HUES64 (cell line): ENCODE measurements around the gene ENGASE.

Experiments
- H3K27ac ChIP-seq: 2 replicates; pipeline ENCODE4 v1.7.0; 2013; ENCODE audit warnings: low read depth, low read length, inconsistent platforms
- H3K27me3 ChIP-seq: 2 replicates; pipeline ENCODE4 v1.6.1; 2013; ENCODE audit warnings: mild to moderate bottlenecking, low read length; ENCODE audit not compliant: insufficient read depth
- H3K36me3 ChIP-seq: 2 replicates; pipeline ENCODE4 v1.6.1; 2013; ENCODE audit warnings: mild to moderate bottlenecking, low read length; ENCODE audit not compliant: insufficient read depth
- H3K4me1 ChIP-seq: 2 replicates; pipeline ENCODE4 v1.6.1; 2013; ENCODE audit warnings: mild to moderate bottlenecking, low read length, moderate library complexity; ENCODE audit not compliant: insufficient read depth
- H3K4me3 ChIP-seq: 2 replicates; pipeline ENCODE4 v1.5.1; 2013; ENCODE audit warnings: mild to moderate bottlenecking, low read length, moderate library complexity
- H3K9ac ChIP-seq: 2 replicates; pipeline ENCODE4 v1.6.1; 2013; ENCODE audit warnings: mild to moderate bottlenecking, low read depth, low read length
- H3K9me3 ChIP-seq: 2 replicates; pipeline ENCODE4 v1.6.1; 2013; ENCODE audit warnings: low read depth, low read length; ENCODE audit not compliant: insufficient read depth
- WGBS: fragments of 150-250, 120-280 bp; methylation state at CpG from one replicate; pipeline ENCODE4 v1.1.7; 2013; ENCODE audit warnings: missing lambda C conversion rate; 5-methylcytosine and 5-hydroxymethylcytosine counted together

ENGASE gene

DNA sequence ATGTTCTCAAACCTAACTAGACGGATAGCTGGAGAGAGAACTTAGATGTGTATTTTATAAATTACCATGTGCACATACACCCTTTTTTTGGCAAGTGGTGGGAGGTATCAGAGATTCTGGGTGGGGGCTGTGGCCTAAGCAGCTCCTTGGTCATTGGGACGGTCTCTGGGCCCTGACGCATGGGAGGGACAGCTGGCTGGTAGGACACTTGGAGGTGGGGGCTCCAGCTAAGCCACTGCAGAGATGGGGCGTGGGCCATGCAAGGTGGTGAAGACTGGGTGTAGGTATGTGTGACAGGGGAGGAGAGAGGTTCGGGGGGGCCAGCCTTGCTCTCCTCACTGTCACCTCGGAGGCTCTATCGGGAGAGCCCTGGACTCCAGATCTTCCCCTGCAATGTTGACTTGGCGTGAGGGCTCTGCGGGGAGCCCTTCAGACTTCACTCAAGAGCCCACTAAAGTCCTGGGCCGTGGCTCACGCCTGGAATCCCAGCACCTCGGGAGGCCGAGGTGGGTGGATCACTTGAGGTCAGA is 33.5 kb upstream of the ENGASE start:
- Histone ChIP-seq H3K4me1 (no peaks in the 10 kb centered on the region), H3K27me3 (no peaks in the 10 kb centered on the region), H3K9me3 (no peaks in the 10 kb centered on the region), H3K4me3 (no peak overlapping the region), H3K9ac (no peak overlapping the region), H3K27ac (no peak overlapping the region), H3K36me3 (no peaks in the 10 kb centered on the region)
- 89% methylated on average over 13 of the region's 13 CpGs for WGBS

DNA sequence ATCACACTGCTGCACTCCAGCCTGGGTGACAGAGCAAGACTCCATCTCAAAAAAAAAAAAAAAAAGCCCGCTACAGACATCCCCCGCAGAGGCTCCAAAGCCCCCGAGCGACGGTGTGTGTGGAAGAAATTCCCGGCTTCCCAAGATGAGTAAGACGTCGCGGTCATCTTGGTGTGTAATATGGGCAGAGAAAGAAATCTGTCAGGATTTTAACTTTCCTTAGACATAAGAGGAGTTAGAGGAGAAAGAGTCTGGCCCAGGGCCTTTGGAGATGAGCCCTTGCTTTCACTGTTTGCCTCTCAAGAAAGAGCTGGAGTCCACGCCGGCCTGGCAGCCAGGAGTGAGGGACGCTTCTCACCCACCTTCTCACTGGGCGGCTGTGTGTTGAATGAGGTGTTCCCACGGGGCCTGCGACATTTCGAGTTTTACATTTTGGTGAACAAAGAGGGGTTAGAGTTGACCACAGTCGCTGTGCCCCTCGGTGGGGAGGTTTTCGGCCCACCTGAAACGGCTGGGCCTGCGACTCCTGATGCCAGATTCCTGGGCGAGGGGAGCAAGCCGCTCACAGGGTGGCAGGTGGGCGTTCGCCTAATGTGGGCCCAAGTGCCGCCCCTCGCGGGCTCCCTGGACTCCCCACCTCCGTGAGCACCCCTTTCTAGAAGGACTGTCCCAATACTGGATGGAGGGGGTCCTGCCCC is 32.8 kb upstream of the ENGASE start:
- H3K4me1 ChIP-seq = no peaks in the 10 kb centered on the region
- 86% methylated on average over 28 of the region's 29 CpGs for WGBS
- H3K27me3 ChIP-seq = no peaks in the 10 kb centered on the region
- no peak overlapping the region for H3K27ac ChIP-seq
- no peak overlapping the region for H3K4me3 ChIP-seq
- no peaks in the 10 kb centered on the region for H3K9me3 ChIP-seq
- no peak overlapping the region for H3K9ac ChIP-seq
- H3K36me3 ChIP-seq = no peaks in the 10 kb centered on the region

DNA sequence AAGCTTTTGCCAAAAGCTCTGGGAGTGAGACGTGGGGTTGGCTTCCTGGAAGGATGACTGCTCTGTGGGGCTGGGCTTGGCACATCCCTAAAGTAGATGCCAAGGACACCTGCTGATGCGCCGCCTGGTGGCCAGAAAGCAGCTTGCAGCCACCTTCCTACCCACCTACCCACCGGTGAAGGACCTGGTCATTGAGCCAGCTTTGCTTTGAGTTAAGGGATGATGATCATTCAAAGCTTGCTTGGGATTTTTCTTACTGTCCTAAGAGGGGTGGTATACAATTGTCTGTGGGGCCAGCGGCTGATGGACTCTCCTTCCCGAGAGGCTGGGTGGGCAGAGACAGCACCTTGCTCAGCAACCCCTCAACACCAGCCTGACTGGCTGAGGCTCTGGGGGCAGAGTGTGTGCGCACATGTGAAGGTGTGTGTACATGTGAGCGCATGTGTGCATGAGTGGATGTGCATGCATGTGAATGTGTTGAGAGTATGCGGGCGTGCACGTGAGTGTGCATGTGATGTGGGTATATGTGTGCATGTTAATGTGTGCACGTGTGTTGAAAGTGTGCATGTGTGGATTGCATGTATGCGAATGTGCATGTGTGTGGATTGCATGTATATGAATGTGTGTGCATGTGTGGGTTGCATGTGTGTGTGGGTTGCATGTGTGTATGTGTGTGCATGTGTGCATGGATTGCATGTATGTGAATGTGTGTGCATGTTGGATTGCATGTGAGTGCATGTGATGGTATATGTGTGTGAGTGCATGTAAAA is 32.0 kb upstream of the ENGASE start:
- H3K9ac ChIP-seq = no peak overlapping the region
- WGBS = 75% methylated on average over 13 of the region's 13 CpGs
- H3K4me3 ChIP-seq = no peak overlapping the region
- H3K4me1 ChIP-seq = no peaks in the 10 kb centered on the region
- H3K27me3 ChIP-seq = no peaks in the 10 kb centered on the region
- H3K9me3 ChIP-seq = no peaks in the 10 kb centered on the region
- no peak overlapping the region for H3K27ac ChIP-seq
- no peaks in the 10 kb centered on the region for H3K36me3 ChIP-seq

DNA sequence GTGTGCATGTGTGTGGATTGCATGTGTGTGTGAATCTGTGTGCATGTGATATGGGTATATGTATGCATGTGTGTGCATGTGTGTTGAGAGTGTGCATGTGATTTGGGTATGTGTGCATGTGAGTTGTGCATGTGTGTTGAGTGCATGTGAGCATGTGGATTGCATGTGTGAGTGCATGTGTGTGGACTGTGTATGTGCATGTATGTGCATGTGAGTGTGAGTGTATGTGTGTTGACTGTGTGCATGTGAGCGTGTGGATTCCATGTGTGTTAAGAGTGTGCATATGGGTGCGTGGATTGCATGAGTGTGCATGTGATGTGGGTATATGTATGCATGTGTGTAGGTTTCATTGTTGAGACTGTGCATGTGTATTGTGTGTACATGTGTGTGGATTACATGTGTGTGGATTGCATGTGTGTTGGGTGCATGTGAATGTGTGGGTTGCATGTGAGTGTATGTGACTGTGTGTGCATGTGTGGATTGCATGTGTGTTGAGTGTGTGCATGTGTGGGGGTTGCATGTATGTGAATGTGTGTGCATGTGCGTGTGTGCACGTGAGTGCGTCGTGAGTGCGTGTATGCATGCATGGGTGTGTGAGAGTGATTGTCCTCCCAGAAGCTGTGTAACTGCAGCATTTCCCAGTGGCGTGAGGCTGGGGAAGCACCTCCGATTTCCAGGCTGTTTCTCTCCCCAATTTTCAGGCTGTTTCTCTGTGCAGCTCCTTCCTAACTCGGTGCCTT is 31.3 kb upstream of the ENGASE start:
- Histone ChIP-seq H3K27me3 (no peaks in the 10 kb centered on the region), H3K9me3 (no peaks in the 10 kb centered on the region), H3K4me3 (no peak overlapping the region), H3K4me1 (no peaks in the 10 kb centered on the region), H3K9ac (no peak overlapping the region), H3K36me3 (no peaks in the 10 kb centered on the region), H3K27ac (no peak overlapping the region)
- WGBS = 88% methylated on average over 10 of the region's 10 CpGs

DNA sequence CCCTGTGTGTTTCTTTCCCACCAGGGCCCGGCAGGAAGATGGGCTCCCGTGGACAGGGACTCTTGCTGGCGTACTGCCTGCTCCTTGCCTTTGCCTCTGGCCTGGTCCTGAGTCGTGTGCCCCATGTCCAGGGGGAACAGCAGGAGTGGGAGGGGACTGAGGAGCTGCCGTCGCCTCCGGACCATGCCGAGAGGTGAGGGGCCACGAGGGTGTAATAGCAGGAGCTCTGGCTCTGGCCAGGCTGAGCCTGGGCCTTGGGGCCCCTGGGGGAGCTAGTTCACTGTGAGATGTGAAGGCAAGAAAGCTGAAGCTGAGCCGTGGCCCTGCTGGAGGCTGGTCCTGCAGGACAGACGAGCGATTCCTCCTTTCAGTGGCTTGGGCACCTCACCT is 30.7 kb upstream of the ENGASE start:
- Histone ChIP-seq H3K4me1 (no peaks in the 10 kb centered on the region), H3K4me3 (no peak overlapping the region), H3K27ac (no peak overlapping the region), H3K9ac (no peak overlapping the region), H3K27me3 (no peaks in the 10 kb centered on the region), H3K9me3 (no peaks in the 10 kb centered on the region), H3K36me3 (no peaks in the 10 kb centered on the region)
- WGBS = 74% methylated on average over 12 of the region's 12 CpGs

DNA sequence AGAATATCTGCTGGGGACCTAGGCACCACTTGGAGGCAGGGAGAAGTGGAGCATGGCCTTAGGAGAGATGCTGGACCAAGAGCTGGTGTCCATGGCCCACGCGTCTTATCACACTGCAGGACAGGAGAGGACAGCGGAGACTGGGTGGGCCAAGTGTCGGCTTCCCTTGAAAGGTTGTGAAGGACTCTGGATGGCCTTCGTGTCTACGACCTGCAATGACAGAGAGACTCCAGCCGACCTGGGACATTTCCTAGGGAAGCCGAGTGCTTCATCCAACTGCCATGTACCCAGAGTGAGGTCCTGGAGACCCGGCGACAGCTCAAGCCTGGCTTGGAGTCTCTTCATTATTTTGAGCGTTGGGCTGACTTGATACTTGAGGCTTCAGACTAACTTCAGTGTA is 30.2 kb upstream of the ENGASE start:
- no peaks in the 10 kb centered on the region for H3K36me3 ChIP-seq
- H3K9me3 ChIP-seq = no peaks in the 10 kb centered on the region
- H3K27me3 ChIP-seq = no peaks in the 10 kb centered on the region
- WGBS = 91% methylated on average over 11 of the region's 11 CpGs
- H3K4me3 ChIP-seq = no peak overlapping the region
- no peaks in the 10 kb centered on the region for H3K4me1 ChIP-seq
- no peak overlapping the region for H3K9ac ChIP-seq
- no peak overlapping the region for H3K27ac ChIP-seq

DNA sequence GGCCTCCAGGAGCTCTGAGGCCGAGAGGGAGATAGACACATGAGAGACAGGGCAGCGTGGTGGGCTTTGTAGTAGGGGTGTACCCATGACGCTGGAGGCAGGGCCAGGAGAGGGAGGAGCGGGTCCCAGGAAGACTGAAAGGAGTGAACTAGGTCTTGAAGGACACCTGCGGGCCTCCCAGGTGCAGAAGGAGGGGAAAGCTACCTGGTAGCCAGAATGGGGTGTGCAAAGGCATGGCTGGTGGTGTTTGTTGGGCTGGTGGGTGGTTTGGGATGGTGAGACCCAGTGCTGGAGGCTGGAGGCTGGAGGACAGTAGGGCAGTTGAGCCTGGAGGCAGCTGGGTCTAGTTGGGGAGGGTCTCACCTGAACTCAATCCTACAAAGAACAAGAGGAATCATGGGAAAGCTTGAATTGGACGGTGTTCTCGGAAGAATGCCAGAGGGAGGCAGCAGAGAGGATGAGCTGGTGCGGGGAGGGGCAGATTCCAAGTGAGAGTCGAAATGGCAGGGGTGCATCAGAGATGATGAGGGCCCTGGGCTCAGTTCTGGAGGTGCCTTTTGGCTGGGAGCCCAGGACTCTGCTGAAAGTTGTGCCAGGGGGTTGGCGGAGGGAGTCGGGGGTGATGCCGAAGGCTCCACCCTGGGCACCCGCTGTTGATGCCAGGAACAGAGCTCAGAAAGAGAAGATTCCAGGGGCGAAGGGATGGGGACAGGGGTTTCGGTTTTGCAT is 29.5 kb upstream of the ENGASE start:
- Histone ChIP-seq H3K27ac (no peak overlapping the region), H3K4me1 (no peaks in the 10 kb centered on the region), H3K9ac (no peak overlapping the region), H3K27me3 (no peaks in the 10 kb centered on the region), H3K4me3 (no peak overlapping the region), H3K9me3 (no peaks in the 10 kb centered on the region), H3K36me3 (no peaks in the 10 kb centered on the region)
- 82% methylated on average over 15 of the region's 15 CpGs for WGBS

DNA sequence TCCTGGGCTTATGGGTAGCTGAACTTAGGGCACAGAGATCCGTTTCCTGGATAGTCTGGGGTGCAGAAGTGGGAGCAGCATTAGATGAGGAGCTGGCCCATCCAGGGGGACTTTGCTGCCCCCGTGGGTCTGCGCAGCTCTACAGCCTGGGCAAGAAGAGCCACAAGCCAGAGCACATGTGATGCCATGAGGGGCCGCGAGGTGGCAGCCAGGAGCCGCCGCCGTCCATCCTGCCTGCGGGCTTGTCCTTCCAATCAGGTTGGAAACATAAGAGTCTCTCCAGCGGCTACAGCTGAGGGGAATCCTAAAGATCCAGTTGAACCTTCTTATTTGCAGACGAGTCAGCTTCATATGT is 28.8 kb upstream of the ENGASE start:
- no peaks in the 10 kb centered on the region; the same call in 1 of the 2 replicates for H3K27me3 ChIP-seq
- no peaks in the 10 kb centered on the region for H3K4me1 ChIP-seq
- H3K9ac ChIP-seq = no peak overlapping the region
- WGBS = 9% methylated on average over 11 of the region's 11 CpGs
- no peak overlapping the region for H3K4me3 ChIP-seq
- no peaks in the 10 kb centered on the region for H3K9me3 ChIP-seq
- no peaks in the 10 kb centered on the region for H3K36me3 ChIP-seq
- H3K27ac ChIP-seq = no peak overlapping the region

DNA sequence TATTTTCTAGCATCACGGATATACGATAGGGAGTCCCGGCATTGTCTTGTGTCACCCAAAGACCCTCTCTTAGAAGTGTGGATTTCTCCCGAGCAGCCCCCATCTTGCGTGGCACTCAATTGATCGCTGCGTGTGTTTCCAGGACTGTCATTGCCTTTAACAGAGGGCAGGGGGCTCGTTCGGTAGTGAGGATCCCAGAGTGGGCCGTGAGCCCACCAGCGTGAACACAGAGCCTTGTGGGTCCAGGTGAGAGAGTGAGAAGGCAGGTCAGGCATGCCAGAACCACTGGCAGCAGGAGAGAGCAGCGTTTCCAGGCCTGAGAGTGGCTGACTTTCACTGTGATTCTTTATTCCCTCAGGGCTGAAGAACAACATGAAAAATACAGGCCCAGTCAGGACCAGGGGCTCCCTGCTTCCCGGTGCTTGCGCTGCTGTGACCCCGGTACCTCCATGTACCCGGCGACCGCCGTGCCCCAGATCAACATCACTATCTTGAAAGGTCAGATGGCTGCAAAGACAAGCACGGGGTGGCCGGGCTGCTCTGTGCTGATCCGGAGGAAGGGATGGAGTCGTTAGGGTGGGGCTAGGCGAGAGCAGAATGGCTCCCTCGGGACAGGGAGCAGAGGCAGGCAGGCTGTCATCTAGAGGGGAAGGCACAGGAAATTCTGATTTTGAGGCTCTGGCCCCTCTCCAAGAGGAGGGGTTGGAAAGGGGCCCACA is 28.3 kb upstream of the ENGASE start:
- no peak overlapping the region for H3K9ac ChIP-seq
- 84% methylated on average over 25 of the region's 25 CpGs for WGBS
- no peak overlapping the region for H3K27ac ChIP-seq
- H3K9me3 ChIP-seq = peaks cover 4% of the 10 kb centered on the region; the same call in 1 of the 2 replicates
- H3K27me3 ChIP-seq = no peaks in the 10 kb centered on the region; the same call in 1 of the 2 replicates
- H3K4me3 ChIP-seq = no peak overlapping the region
- H3K36me3 ChIP-seq = no peaks in the 10 kb centered on the region
- no peaks in the 10 kb centered on the region for H3K4me1 ChIP-seq

DNA sequence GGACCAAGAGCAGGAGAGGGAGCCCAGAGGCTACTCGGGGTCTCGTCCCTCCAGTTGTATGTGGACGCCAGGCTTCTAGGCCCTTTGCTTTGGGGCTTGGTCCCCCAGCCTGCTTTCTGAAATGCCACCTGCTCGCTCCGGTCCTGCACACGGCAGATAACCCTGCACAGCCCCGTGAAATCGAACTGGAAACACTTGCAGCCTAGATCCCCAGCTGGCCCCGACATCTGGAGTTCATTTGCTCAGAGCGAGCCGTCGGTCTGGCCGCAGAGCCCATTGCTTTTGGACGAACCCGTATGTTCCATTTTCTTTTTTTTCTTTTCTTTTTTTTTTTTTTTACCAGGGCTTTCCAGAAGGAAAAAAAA is 27.7 kb upstream of the ENGASE start:
- Histone ChIP-seq H3K27me3 (no peaks in the 10 kb centered on the region; the same call in 1 of the 2 replicates), H3K4me3 (no peak overlapping the region)

More for the DNA sequence above, 27.7 kb upstream of the ENGASE start:
- no peak overlapping the region for H3K9ac ChIP-seq
- H3K36me3 ChIP-seq = no peaks in the 10 kb centered on the region
- no peak overlapping the region for H3K27ac ChIP-seq
- peaks cover 4% of the 10 kb centered on the region for H3K9me3 ChIP-seq
- no peaks in the 10 kb centered on the region for H3K4me1 ChIP-seq
- 97% methylated on average over 15 of the region's 15 CpGs for WGBS
